T-helper 2 cell treated with Interferon-gamma antibody and Interleukin-4, amounts not matched to agents 5 μg/mL and 100 μg/mL, for 36 hours (primary cell): ENCODE results near the gene SCEL.

Experiments used
- DNase-seq: peaks from one replicate; pipeline ENCODE4 v3.0.0; 2021; ENCODE audit warnings: low spot score
- H3K27ac Mint-ChIP-seq: one replicate; pipeline ENCODE4 v1.8.0; 2021; ENCODE audit warnings: mild to moderate bottlenecking, mixed read lengths
- H3K27me3 Mint-ChIP-seq: one replicate; pipeline ENCODE4 v1.8.0; 2021; ENCODE audit warnings: low read depth, mixed read lengths
- H3K36me3 Mint-ChIP-seq: one replicate; pipeline ENCODE4 v1.8.0; 2021; ENCODE audit warnings: low read depth, mixed read lengths
- H3K4me1 Mint-ChIP-seq: one replicate; pipeline ENCODE4 v1.8.0; 2021; ENCODE audit warnings: low read depth, mixed read lengths
- H3K4me3 Mint-ChIP-seq: one replicate; pipeline ENCODE4 v1.8.0; 2022; ENCODE audit warnings: mild to moderate bottlenecking, moderate library complexity, mixed read lengths
- H3K9me3 Mint-ChIP-seq: one replicate; pipeline ENCODE4 v1.8.0; 2021; ENCODE audit warnings: mixed read lengths

The SCEL gene

GRCh38 chr13:77558016-77558415 lies 22.5 kb downstream of the SCEL start:
- Mint-ChIP-seq H3K9me3 (no peaks in the 10 kb centered on the region), H3K4me1 (peaks cover 7% of the 10 kb centered on the region), H3K36me3 (no peaks in the 10 kb centered on the region), H3K4me3 (no peak overlapping the region), H3K27me3 (peaks cover 10% of the 10 kb centered on the region), H3K27ac (no peak overlapping the region)
- no peak for DNase-seq

GRCh38 chr13:77563111-77563510 lies 27.6 kb downstream of the SCEL start:
- Mint-ChIP-seq H3K9me3 (no peaks in the 10 kb centered on the region), H3K4me3 (no peak overlapping the region), H3K27me3 (peaks cover 21% of the 10 kb centered on the region), H3K27ac (no peak overlapping the region), H3K36me3 (no peaks in the 10 kb centered on the region), H3K4me1 (peaks cover 7% of the 10 kb centered on the region)
- DNase-seq, result no peak

GRCh38 chr13:77565635-77566034 lies 30.1 kb downstream of the SCEL start:
- H3K4me3 Mint-ChIP-seq, result no peak overlapping the region
- DNase-seq, result no peak
- H3K4me1 Mint-ChIP-seq, result no peaks in the 10 kb centered on the region
- H3K36me3 Mint-ChIP-seq, result no peaks in the 10 kb centered on the region
- no peak overlapping the region for H3K27ac Mint-ChIP-seq
- H3K27me3 Mint-ChIP-seq, result peaks cover 19% of the 10 kb centered on the region
- no peaks in the 10 kb centered on the region for H3K9me3 Mint-ChIP-seq

- Mint-ChIP-seq H3K9me3 (no peaks in the 10 kb centered on the region), H3K4me3 (no peak overlapping the region), H3K27me3 (peaks cover 23% of the 10 kb centered on the region)
Measured at GRCh38 chr13:77571956-77572355, 36.5 kb downstream of the SCEL start.

GRCh38 chr13:77574096-77574495 lies 38.6 kb downstream of the SCEL start:
- Mint-ChIP-seq H3K27ac (no peak overlapping the region), H3K9me3 (no peaks in the 10 kb centered on the region), H3K36me3 (no peaks in the 10 kb centered on the region), H3K4me3 (no peak overlapping the region), H3K27me3 (peaks cover 26% of the 10 kb centered on the region), H3K4me1 (no peaks in the 10 kb centered on the region)
- DNase-seq, result no peak

More at GRCh38 chr13:77571956-77572355, 36.5 kb downstream of the SCEL start:
- Mint-ChIP-seq H3K36me3 (no peaks in the 10 kb centered on the region), H3K4me1 (no peaks in the 10 kb centered on the region), H3K27ac (no peak overlapping the region)
- no peak for DNase-seq

- no peaks in the 10 kb centered on the region for H3K9me3 Mint-ChIP-seq
- H3K36me3 Mint-ChIP-seq, result no peaks in the 10 kb centered on the region
- H3K27ac Mint-ChIP-seq, result no peak overlapping the region
- no peak for DNase-seq
- no peaks in the 10 kb centered on the region for H3K4me1 Mint-ChIP-seq
- H3K27me3 Mint-ChIP-seq, result peaks cover 18% of the 10 kb centered on the region
- H3K4me3 Mint-ChIP-seq, result no peak overlapping the region
Measured at GRCh38 chr13:77579959-77580358, 44.5 kb downstream of the SCEL start.

- Mint-ChIP-seq H3K4me1 (no peaks in the 10 kb centered on the region), H3K4me3 (no peak overlapping the region), H3K27ac (no peak overlapping the region), H3K27me3 (peaks cover 15% of the 10 kb centered on the region), H3K9me3 (no peaks in the 10 kb centered on the region), H3K36me3 (no peaks in the 10 kb centered on the region)
- no peak for DNase-seq
Measured at GRCh38 chr13:77580748-77581147, 45.2 kb downstream of the SCEL start.

- no peak overlapping the region for H3K27ac Mint-ChIP-seq
- H3K4me1 Mint-ChIP-seq, result no peaks in the 10 kb centered on the region
- no peaks in the 10 kb centered on the region for H3K9me3 Mint-ChIP-seq
- H3K36me3 Mint-ChIP-seq, result no peaks in the 10 kb centered on the region
- H3K4me3 Mint-ChIP-seq, result no peak overlapping the region
- DNase-seq, result no peak
- peaks cover 5% of the 10 kb centered on the region for H3K27me3 Mint-ChIP-seq
Measured at GRCh38 chr13:77583581-77583980, 48.1 kb downstream of the SCEL start.

GRCh38 chr13:77584106-77584505 lies 48.6 kb downstream of the SCEL start:
- Mint-ChIP-seq H3K27me3 (peaks cover 4% of the 10 kb centered on the region), H3K4me1 (no peaks in the 10 kb centered on the region), H3K36me3 (no peaks in the 10 kb centered on the region), H3K9me3 (no peaks in the 10 kb centered on the region), H3K4me3 (no peak overlapping the region), H3K27ac (no peak overlapping the region)
- DNase-seq, result no peak

- Mint-ChIP-seq H3K9me3 (no peaks in the 10 kb centered on the region), H3K27me3 (peaks cover 12% of the 10 kb centered on the region), H3K27ac (no peak overlapping the region), H3K36me3 (no peaks in the 10 kb centered on the region), H3K4me1 (no peaks in the 10 kb centered on the region), H3K4me3 (no peak overlapping the region)
- no peak for DNase-seq
Measured at GRCh38 chr13:77595166-77595810, 59.8 kb downstream of the SCEL start.

GRCh38 chr13:77596777-77597176 lies 61.3 kb downstream of the SCEL start:
- peaks cover 10% of the 10 kb centered on the region for H3K27me3 Mint-ChIP-seq
- H3K9me3 Mint-ChIP-seq, result no peaks in the 10 kb centered on the region
- H3K4me3 Mint-ChIP-seq, result no peak overlapping the region
- no peaks in the 10 kb centered on the region for H3K4me1 Mint-ChIP-seq
- H3K27ac Mint-ChIP-seq, result no peak overlapping the region
- no peaks in the 10 kb centered on the region for H3K36me3 Mint-ChIP-seq
- no peak for DNase-seq

GRCh38 chr13:77599351-77599750 lies 63.8 kb downstream of the SCEL start:
- no peaks in the 10 kb centered on the region for H3K9me3 Mint-ChIP-seq
- no peak overlapping the region for H3K4me3 Mint-ChIP-seq
- no peak overlapping the region for H3K27ac Mint-ChIP-seq
- no peak for DNase-seq
- no peaks in the 10 kb centered on the region for H3K4me1 Mint-ChIP-seq
- peaks cover 4% of the 10 kb centered on the region for H3K27me3 Mint-ChIP-seq
- no peaks in the 10 kb centered on the region for H3K36me3 Mint-ChIP-seq

GRCh38 chr13:77600701-77601100 lies 65.2 kb downstream of the SCEL start:
- H3K4me3 Mint-ChIP-seq, result no peak overlapping the region
- no peaks in the 10 kb centered on the region for H3K36me3 Mint-ChIP-seq
- no peaks in the 10 kb centered on the region for H3K4me1 Mint-ChIP-seq
- H3K27ac Mint-ChIP-seq, result no peak overlapping the region
- no peak for DNase-seq
- peaks cover 2% of the 10 kb centered on the region for H3K27me3 Mint-ChIP-seq
- H3K9me3 Mint-ChIP-seq, result no peaks in the 10 kb centered on the region

GRCh38 chr13:77611068-77611467 lies 75.6 kb downstream of the SCEL start:
- no peaks in the 10 kb centered on the region for H3K36me3 Mint-ChIP-seq
- peaks cover 7% of the 10 kb centered on the region for H3K27me3 Mint-ChIP-seq
- no peaks in the 10 kb centered on the region for H3K4me1 Mint-ChIP-seq
- DNase-seq, result no peak
- H3K4me3 Mint-ChIP-seq, result no peak overlapping the region
- H3K27ac Mint-ChIP-seq, result no peak overlapping the region
- no peaks in the 10 kb centered on the region for H3K9me3 Mint-ChIP-seq

GRCh38 chr13:77616027-77616426 lies 80.5 kb downstream of the SCEL start:
- Mint-ChIP-seq H3K36me3 (no peaks in the 10 kb centered on the region), H3K9me3 (no peaks in the 10 kb centered on the region), H3K4me3 (no peak overlapping the region), H3K27ac (no peak overlapping the region), H3K27me3 (peaks cover 23% of the 10 kb centered on the region), H3K4me1 (no peaks in the 10 kb centered on the region)
- no peak for DNase-seq
